ENCODE measurements around the gene ZNF432. TPM values are rescaled to one million over a fixed set of nuclear protein-coding genes. Genes with fewer than 3 reads are reported as not detected.
"Not testable (repeated sequence)": the region's sequence is repeated elsewhere in the genome, so short reads cannot be mapped to it uniquely, and the experiment has no call there.

The ZNF432 gene
- total RNA-seq, 4 donors from 2014 or later = 6.0 to 18.1 (median 10.6) TPM

GRCh38 chr19:52086481-52086880, 37.8 kb upstream of the ZNF432 start:
- Histone ChIP-seq H3K4me1 (peaks cover 0 to 5% (median 0%) of the 10 kb centered on the region in 3 donors), H3K36me3 (peaks cover 0 to 100% of the 10 kb centered on the region in 2 donors), H3K4me3 (no peak overlapping the region), H3K27me3 (no peaks in the 10 kb centered on the region), H3K27ac (no peak overlapping the region), H3K9me3 (peaks cover 0 to 4% (median 0%) of the 10 kb centered on the region in 3 donors)
- no peak for ATAC-seq
- no peak for TF ChIP-seq POLR2AphosphoS5 (IDR thresholded peaks at IDR 0.05)
- no peak for TF ChIP-seq POLR2A (IDR thresholded peaks at IDR 0.05)
- no peak for TF ChIP-seq EP300 (IDR thresholded peaks at IDR 0.05)
- no peak for TF ChIP-seq CTCF (IDR thresholded peaks at IDR 0.05)

GRCh38 chr19:52070496-52070895, 21.9 kb upstream of the ZNF432 start:
- no peaks in the 10 kb centered on the region for H3K27me3 ChIP-seq
- H3K36me3 ChIP-seq = peaks cover 30 to 98% of the 10 kb centered on the region in 2 donors
- no peak for ATAC-seq
- H3K4me1 ChIP-seq = no peaks in the 10 kb centered on the region
- no peak overlapping the region for H3K4me3 ChIP-seq
- TF ChIP-seq EP300 (IDR thresholded peaks at IDR 0.05) (no peak), POLR2AphosphoS5 (IDR thresholded peaks at IDR 0.05) (no peak), CTCF (IDR thresholded peaks at IDR 0.05) (no peak), POLR2A (IDR thresholded peaks at IDR 0.05) (no peak)
- H3K27ac ChIP-seq = no peak overlapping the region
- H3K9me3 ChIP-seq = peaks cover 0 to 92% (median 2%) of the 10 kb centered on the region in 3 donors
- WGBS, 2 donors (ENCODE audit: low coverage in 1 of 2) = 95 to 100% methylated on average over 3 to 5 of the region's 5 CpGs

- Histone ChIP-seq H3K36me3 (peaks cover 23 to 98% of the 10 kb centered on the region in 2 donors), H3K9me3 (peaks cover 0 to 92% (median 2%) of the 10 kb centered on the region in 3 donors), H3K4me3 (no peak overlapping the region), H3K27me3 (no peaks in the 10 kb centered on the region), H3K4me1 (no peaks in the 10 kb centered on the region), H3K27ac (no peak overlapping the region)
- no peak for ATAC-seq
- TF ChIP-seq POLR2A (IDR thresholded peaks at IDR 0.05) = no peak
- no peak for TF ChIP-seq CTCF (IDR thresholded peaks at IDR 0.05)
- no peak for TF ChIP-seq POLR2AphosphoS5 (IDR thresholded peaks at IDR 0.05)
- TF ChIP-seq EP300 (IDR thresholded peaks at IDR 0.05) = no peak
- 83 to 100% methylated on average over 1 to 2 of the region's 2 CpGs for WGBS, 2 donors (ENCODE audit: low coverage in 1 of 2)
Measured at GRCh38 chr19:52069653-52070052, 21.0 kb upstream of the ZNF432 start.

GRCh38 chr19:52066258-52066863, 17.7 kb upstream of the ZNF432 start:
- H3K4me1 ChIP-seq = no peaks in the 10 kb centered on the region
- TF ChIP-seq EP300 (IDR thresholded peaks at IDR 0.05) (no peak), CTCF (IDR thresholded peaks at IDR 0.05) (no peak), POLR2AphosphoS5 (IDR thresholded peaks at IDR 0.05) (no peak), POLR2A (IDR thresholded peaks at IDR 0.05) (no peak)
- H3K36me3 ChIP-seq = peaks cover 22 to 96% of the 10 kb centered on the region in 2 donors
- no peak overlapping the region for H3K4me3 ChIP-seq
- no peak overlapping the region for H3K27ac ChIP-seq
- no peaks in the 10 kb centered on the region for H3K27me3 ChIP-seq
- WGBS, 2 donors (ENCODE audit: low coverage in 1 of 2) = 95 to 96% methylated on average over 3 to 6 of the region's 6 CpGs
- H3K9me3 ChIP-seq = peaks cover 0 to 97% (median 3%) of the 10 kb centered on the region in 3 donors
- no peak for ATAC-seq

GRCh38 chr19:52065399-52065798, 16.8 kb upstream of the ZNF432 start:
- no peak overlapping the region for H3K27ac ChIP-seq
- H3K9me3 ChIP-seq = peaks cover 0 to 99% (median 3%) of the 10 kb centered on the region in 3 donors
- H3K36me3 ChIP-seq = peaks cover 22 to 93% of the 10 kb centered on the region in 2 donors
- no peaks in the 10 kb centered on the region for H3K4me1 ChIP-seq
- H3K4me3 ChIP-seq = no peak overlapping the region
- no peaks in the 10 kb centered on the region for H3K27me3 ChIP-seq
- ATAC-seq = no peak
- no peak for TF ChIP-seq EP300 (IDR thresholded peaks at IDR 0.05)
- no peak for TF ChIP-seq POLR2A (IDR thresholded peaks at IDR 0.05)
- no peak for TF ChIP-seq POLR2AphosphoS5 (IDR thresholded peaks at IDR 0.05)
- TF ChIP-seq CTCF (IDR thresholded peaks at IDR 0.05) = no peak
- 98 to 99% methylated on average over 6 of the region's 6 CpGs for WGBS, 2 donors (ENCODE audit: low coverage in 1 of 2)

GRCh38 chr19:52056480-52056879, 7.8 kb upstream of the ZNF432 start:
- H3K4me1 ChIP-seq, H3K27ac ChIP-seq, H3K27me3 ChIP-seq, H3K4me3 ChIP-seq, ATAC-seq: not testable (repeated sequence)
- H3K36me3 ChIP-seq = peaks cover 0 to 20% of the 10 kb centered on the region in 2 donors
- H3K9me3 ChIP-seq = peaks cover 0 to 80% (median 0%) of the 10 kb centered on the region in 3 donors
- WGBS, 2 donors (ENCODE audit: low coverage in 1 of 2) = 98 to 100% methylated on average over 1 to 3 of the region's 3 CpGs

GRCh38 chr19:52051736-52052135, 3.1 kb upstream of the ZNF432 start:
- not testable (repeated sequence) for H3K27me3 ChIP-seq, H3K27ac ChIP-seq, ATAC-seq, H3K36me3 ChIP-seq, H3K4me3 ChIP-seq
- H3K9me3 ChIP-seq = peaks cover 0 to 60% (median 0%) of the 10 kb centered on the region in 3 donors
- peaks cover 0 to 21% (median 0%) of the 10 kb centered on the region in 3 donors for H3K4me1 ChIP-seq
- WGBS, 2 donors (ENCODE audit: low coverage in 1 of 2) = 13 to 100% methylated on average over 1 of the region's 1 CpG

All from gastroesophageal sphincter (tissue), 4 donors.